Suprapubic skin (tissue), 4 donors: Measurements from ENCODE around the gene CLDN34.

ENCODE experiments used
- EP300 ChIP-seq: sonication (generic); formaldehyde crosslinking; IDR thresholded peaks from one replicate; pipeline ENCODE4 v1.6.1; 2017; ENCODE audit warnings: antibody characterized with exemption
- POLR2A ChIP-seq, 2 donors: fragments of 450-650 bp; IDR thresholded peaks; one replicate each; pipeline ENCODE4 v1.6.1; 2017; ENCODE audit warnings: antibody characterized with exemption in 2 of 2, mild to moderate bottlenecking in 2 of 2, moderate library complexity in 2 of 2
- POLR2AphosphoS5 ChIP-seq, 3 donors: sonication (generic); formaldehyde crosslinking; IDR thresholded peaks; one replicate each; pipeline ENCODE4 v1.6.1; 2017; ENCODE audit warnings: antibody characterized with exemption in 3 of 3
- TF ChIP-seq, protein P1 (sequence below), 2 donors: fragments of 200-600 bp in 1 of 2; fragments of 450-650 bp in 1 of 2; sonication (generic) in 1 of 2; IDR thresholded peaks; one replicate each; pipeline ENCODE4 v1.5.1; 2016 to 2019; ENCODE audit warnings: antibody characterized with exemption in 2 of 2, mild to moderate bottlenecking in 1 of 2, moderate library complexity in 1 of 2

DNA sequence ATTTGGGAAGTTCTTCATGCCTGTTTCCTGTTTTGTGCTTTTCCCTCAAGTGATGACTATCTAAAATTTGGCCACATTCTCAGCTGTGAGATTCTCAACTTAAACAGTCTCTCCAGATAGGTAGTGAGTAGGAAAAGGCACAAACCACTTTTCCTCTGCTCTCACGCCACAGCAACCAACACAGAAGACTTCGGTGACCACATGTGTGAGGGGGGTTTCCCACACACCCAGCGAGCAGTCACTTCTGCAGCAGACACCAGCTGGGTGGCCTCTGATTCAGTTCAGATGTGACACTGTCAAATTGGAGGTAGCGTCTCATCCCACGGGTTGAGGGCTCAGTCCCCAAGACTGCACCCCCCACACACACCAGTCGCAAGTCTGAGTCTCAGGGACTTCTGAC, 25.1 kb upstream of the CLDN34 start:
- TF ChIP-seq, protein P1, sequence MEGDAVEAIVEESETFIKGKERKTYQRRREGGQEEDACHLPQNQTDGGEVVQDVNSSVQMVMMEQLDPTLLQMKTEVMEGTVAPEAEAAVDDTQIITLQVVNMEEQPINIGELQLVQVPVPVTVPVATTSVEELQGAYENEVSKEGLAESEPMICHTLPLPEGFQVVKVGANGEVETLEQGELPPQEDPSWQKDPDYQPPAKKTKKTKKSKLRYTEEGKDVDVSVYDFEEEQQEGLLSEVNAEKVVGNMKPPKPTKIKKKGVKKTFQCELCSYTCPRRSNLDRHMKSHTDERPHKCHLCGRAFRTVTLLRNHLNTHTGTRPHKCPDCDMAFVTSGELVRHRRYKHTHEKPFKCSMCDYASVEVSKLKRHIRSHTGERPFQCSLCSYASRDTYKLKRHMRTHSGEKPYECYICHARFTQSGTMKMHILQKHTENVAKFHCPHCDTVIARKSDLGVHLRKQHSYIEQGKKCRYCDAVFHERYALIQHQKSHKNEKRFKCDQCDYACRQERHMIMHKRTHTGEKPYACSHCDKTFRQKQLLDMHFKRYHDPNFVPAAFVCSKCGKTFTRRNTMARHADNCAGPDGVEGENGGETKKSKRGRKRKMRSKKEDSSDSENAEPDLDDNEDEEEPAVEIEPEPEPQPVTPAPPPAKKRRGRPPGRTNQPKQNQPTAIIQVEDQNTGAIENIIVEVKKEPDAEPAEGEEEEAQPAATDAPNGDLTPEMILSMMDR (IDR thresholded peaks at IDR 0.05), result no peak
- TF ChIP-seq EP300, result no peak
- no peak for TF ChIP-seq POLR2A (IDR thresholded peaks at IDR 0.05)
- TF ChIP-seq POLR2AphosphoS5 (IDR thresholded peaks at IDR 0.05), result no peak
